SK-N-MC (cell line): ENCODE data around the gene FBLN7.

Source experiments
- DNase-seq: peaks from one replicate; pipeline ENCODE4 v3.0.0-alpha.2; 2011; ENCODE audit warnings: low read depth, low spot score
- H3K27ac ChIP-seq: fragments of 200-600 bp; sonication (generic); 2 replicates; pipeline ENCODE4 v1.5.1; 2016; ENCODE audit warnings: mixed run types
- H3K36me3 ChIP-seq: fragments of 200-600 bp; sonication (generic); 2 replicates; pipeline ENCODE4 v1.6.1; 2017; ENCODE audit warnings: antibody characterized with exemption, low read length, mixed read lengths; ENCODE audit not compliant: insufficient read depth
- H3K4me3 ChIP-seq: fragments of 200-600 bp; sonication (generic); 2 replicates; pipeline ENCODE4 v1.5.1; 2016
- H3K9ac ChIP-seq: fragments of 200-600 bp; sonication (generic); 2 replicates; pipeline ENCODE4 v1.8.0; 2017; ENCODE audit warnings: mixed run types, mixed read lengths; ENCODE audit not compliant: insufficient read length
- H3K9me3 ChIP-seq: fragments of 200-600 bp; sonication (generic); 2 replicates; pipeline ENCODE4 v1.6.1; 2017; ENCODE audit warnings: low read depth, mild to moderate bottlenecking, antibody characterized with exemption, low read length, moderate library complexity, mixed read lengths
- EZH2 ChIP-seq: fragments of 200-600 bp; sonication (generic); IDR thresholded peaks from one replicate; pipeline ENCODE4 v1.6.1; 2017; ENCODE audit warnings: antibody characterized with exemption
- FOXP2 ChIP-seq: optimal IDR thresholded peaks from 2 replicates; pipeline ENCODE3; 2011; ENCODE audit warnings: mild to moderate bottlenecking, moderate library complexity; ENCODE audit not compliant: insufficient read depth; ENCODE audit errors: extremely low read length, control extremely low read depth
- POLR2AphosphoS5 ChIP-seq: IDR thresholded peaks from 2 replicates; pipeline ENCODE4 v1.6.1; 2012; ENCODE audit warnings: mild to moderate bottlenecking, low read depth, low read length, borderline replicate concordance

FBLN7 gene

GRCh38 chr2:112138159-112139032, at the start of gene FBLN7:
Gene FBLN7 (plus strand): TSS chr2:112138385. CDS start chr2:112138656, 271 bp downstream.
- Histone ChIP-seq H3K4me3 (peak within 1 kb of the TSS; percentile 54), H3K36me3 (no peaks in the 10 kb centered on the region), H3K9me3 (no peaks in the 10 kb centered on the region), H3K27ac (no peak within 1 kb of the TSS), H3K9ac (no peak within 1 kb of the TSS)
- TF ChIP-seq POLR2AphosphoS5 (no peak), EZH2 (no peak), FOXP2 (no peak)
- DNase-seq, result no peak

- TF ChIP-seq FOXP2 (no peak), POLR2AphosphoS5 (no peak), EZH2 (no peak)
- H3K9me3 ChIP-seq, result no peaks in the 10 kb centered on the region
- no peaks in the 10 kb centered on the region for H3K36me3 ChIP-seq
- no peak overlapping the region for H3K9ac ChIP-seq
- H3K27ac ChIP-seq, result no peak overlapping the region
- H3K4me3 ChIP-seq, result no peak overlapping the region
- no peak for DNase-seq
These were observed 48.8 kb upstream of the FBLN7 start for GRCh38 chr2:112089375-112089774.

GRCh38 chr2:112092286-112093041, 45.7 kb upstream of the FBLN7 start:
- Histone ChIP-seq H3K36me3 (no peaks in the 10 kb centered on the region), H3K27ac (no peak overlapping the region), H3K9ac (no peak overlapping the region), H3K9me3 (no peaks in the 10 kb centered on the region), H3K4me3 (no peak overlapping the region)
- TF ChIP-seq POLR2AphosphoS5 (no peak), FOXP2 (no peak), EZH2 (no peak)
- no peak for DNase-seq

GRCh38 chr2:112093216-112093615, 45.0 kb upstream of the FBLN7 start:
- no peak for TF ChIP-seq EZH2
- no peak for TF ChIP-seq FOXP2
- TF ChIP-seq POLR2AphosphoS5, result no peak
- H3K27ac ChIP-seq, result no peak overlapping the region
- DNase-seq, result no peak
- no peaks in the 10 kb centered on the region for H3K36me3 ChIP-seq
- no peak overlapping the region for H3K4me3 ChIP-seq
- no peaks in the 10 kb centered on the region for H3K9me3 ChIP-seq
- no peak overlapping the region for H3K9ac ChIP-seq

- no peaks in the 10 kb centered on the region for H3K9me3 ChIP-seq
- H3K27ac ChIP-seq, result no peak overlapping the region
- no peak for DNase-seq
- no peak overlapping the region for H3K4me3 ChIP-seq
- TF ChIP-seq EZH2, result no peak
- H3K36me3 ChIP-seq, result peaks cover 7% of the 10 kb centered on the region; the same call in 1 of the 2 replicates
- H3K9ac ChIP-seq, result no peak overlapping the region
These were observed 42.5 kb upstream of the FBLN7 start for GRCh38 chr2:112095681-112096080.

- TF ChIP-seq EZH2, result no peak
- no peak for TF ChIP-seq FOXP2
- no peak for TF ChIP-seq POLR2AphosphoS5
- Histone ChIP-seq H3K9ac (no peak overlapping the region), H3K36me3 (peaks cover 7% of the 10 kb centered on the region; the same call in 1 of the 2 replicates)
These were observed 42.1 kb upstream of the FBLN7 start for GRCh38 chr2:112096098-112096497.

GRCh38 chr2:112108178-112108832, 29.9 kb upstream of the FBLN7 start:
- Histone ChIP-seq H3K9ac (no peak overlapping the region), H3K36me3 (no peaks in the 10 kb centered on the region; the same call in 1 of the 2 replicates), H3K27ac (no peak overlapping the region), H3K9me3 (peaks cover 4% of the 10 kb centered on the region; the same call in 1 of the 2 replicates), H3K4me3 (no peak overlapping the region)
- DNase-seq, result no peak
- TF ChIP-seq POLR2AphosphoS5 (no peak), EZH2 (no peak), FOXP2 (no peak)

More at GRCh38 chr2:112096098-112096497, 42.1 kb upstream of the FBLN7 start:
- DNase-seq, result no peak
- no peaks in the 10 kb centered on the region for H3K9me3 ChIP-seq
- H3K27ac ChIP-seq, result no peak overlapping the region
- no peak overlapping the region for H3K4me3 ChIP-seq

GRCh38 chr2:112109278-112109677, 28.9 kb upstream of the FBLN7 start:
- H3K9ac ChIP-seq, result no peak overlapping the region
- H3K36me3 ChIP-seq, result no peaks in the 10 kb centered on the region; the same call in 1 of the 2 replicates
- H3K9me3 ChIP-seq, result peaks cover 4% of the 10 kb centered on the region; the same call in 1 of the 2 replicates
- DNase-seq, result no peak
- H3K4me3 ChIP-seq, result no peak overlapping the region
- H3K27ac ChIP-seq, result no peak overlapping the region
- no peak for TF ChIP-seq EZH2
- no peak for TF ChIP-seq POLR2AphosphoS5
- TF ChIP-seq FOXP2, result no peak
